HG02759 (cell line): ENCODE results near the gene SMAD5.
A peak's percentile ranks its signal among the peaks of the same experiment; 100 is the strongest.

Experiments used
- ATAC-seq: cut with Tn5 transposase; IDR thresholded peaks from one replicate; pipeline ENCODE4 v1.9.1; 2021; ENCODE audit warnings: mild to moderate bottlenecking, moderate library complexity; ENCODE audit not compliant: unreplicated experiment

The SMAD5 gene

DNA sequence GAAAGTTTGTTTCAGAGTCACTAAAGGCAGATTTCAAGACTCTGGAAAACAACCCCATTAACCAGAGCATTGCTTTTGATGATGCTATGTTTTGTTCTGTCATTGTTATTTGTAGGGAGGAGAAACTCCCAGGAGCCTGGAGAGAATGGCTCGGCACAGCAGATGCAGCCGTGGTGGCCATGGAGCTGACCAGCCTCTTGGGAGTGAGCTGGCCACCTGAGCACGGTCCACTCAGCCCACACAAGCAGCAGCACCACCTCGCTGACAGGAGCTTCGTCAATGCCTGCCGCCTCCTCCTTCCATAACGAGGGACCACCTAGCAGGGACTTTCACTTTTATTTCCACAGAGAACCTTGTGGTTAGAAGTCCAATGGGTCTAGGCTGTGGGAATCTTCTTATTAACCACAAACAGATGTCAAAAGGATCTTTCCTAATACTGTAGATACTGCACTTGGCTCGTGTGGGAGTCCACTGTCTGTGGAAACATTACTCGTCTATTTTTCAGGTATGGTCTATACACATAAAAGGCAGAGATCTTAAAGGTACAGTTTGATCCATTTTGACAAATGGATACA is 81.4 kb downstream of the SMAD5 start:
- ATAC-seq = no peak

DNA sequence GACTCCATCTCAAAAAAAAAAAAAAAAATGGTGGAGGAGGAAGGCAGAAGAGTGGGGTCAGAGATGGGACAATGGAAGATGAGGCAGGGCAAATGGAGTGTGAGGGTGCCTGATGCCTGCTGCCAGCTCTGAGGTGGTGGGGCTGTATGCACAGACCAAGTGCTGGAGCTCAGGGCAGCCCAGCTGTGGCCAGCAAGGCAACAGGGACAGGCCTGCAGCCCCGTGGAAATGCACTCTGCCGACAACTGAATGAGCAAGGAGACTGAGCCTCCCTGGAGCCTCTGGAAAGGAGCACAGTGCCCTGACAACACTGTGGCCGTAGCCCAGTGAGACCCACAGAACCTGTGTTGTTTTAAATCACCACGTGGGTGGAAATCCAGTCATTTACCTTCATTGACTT is 83.2 kb downstream of the SMAD5 start:
- no peak for ATAC-seq

DNA sequence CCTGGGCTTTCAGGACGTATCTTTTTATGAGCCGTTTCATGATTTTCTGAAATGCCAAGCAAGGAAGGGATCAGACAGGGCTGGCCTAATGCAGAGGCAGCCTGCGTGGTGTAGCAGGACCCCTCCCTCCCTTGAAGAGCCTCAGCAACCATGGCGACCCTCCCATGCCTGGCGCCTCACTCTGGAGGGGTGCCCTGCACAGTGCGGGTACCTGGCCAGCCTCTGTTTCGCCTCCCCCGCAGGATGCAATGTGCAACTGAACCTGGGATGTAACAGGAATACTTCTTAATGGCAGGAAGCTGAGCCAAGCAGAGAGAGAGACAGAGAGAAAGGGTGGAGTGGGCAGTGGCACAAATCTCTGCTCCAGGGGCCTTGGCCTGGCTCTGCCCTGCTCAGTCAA is 83.6 kb downstream of the SMAD5 start:
- no peak for ATAC-seq

DNA sequence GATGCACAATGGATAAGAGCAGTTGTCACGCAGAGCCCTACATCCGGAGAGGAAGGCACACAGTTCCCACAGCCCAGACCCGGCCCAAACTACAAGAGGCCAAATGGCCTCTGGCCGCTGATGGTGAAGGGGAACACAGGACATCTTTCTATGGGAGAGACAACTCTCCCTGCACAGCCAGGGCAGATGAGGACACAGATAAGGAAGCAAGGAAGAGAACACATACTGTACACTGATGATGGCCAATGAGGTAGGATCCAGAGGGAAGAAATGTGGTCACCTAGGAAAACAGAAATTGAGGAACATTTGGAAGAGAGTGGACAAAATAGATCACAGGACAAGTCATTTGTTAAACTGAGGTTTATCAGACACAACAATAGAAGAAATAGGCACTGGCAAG is 88.7 kb downstream of the SMAD5 start:
- no peak for ATAC-seq

DNA sequence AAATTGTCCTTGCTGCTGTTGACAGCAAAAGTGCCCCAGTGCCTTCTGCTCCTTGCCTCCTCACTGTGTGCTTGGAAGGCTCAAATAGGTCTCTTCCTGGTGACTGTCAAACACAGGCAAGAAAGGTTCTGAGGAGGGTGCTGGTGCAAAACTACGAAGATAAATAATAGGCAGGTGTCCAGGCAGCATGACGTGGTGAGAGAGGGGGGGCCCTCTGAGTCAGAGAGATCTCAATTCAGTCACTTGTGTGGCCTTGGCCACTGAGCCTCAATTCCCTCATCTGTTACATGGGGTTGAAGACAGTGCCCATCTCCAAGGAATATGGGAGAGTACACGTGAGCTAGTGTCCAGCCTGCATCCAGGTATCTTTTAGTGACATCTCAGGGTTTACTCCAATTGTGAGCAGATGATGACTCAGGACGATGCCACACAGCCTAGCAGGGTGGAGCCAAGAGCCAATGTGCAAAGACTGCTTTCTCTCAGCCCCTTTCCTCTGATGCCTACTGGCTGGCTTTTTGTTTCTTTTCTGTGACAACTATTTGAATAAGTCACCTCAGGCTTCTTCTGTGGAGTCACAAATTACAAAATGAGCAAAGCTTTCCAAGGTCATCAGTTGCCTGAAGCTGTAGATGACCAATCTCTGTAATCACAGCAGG is 90.1 kb downstream of the SMAD5 start:
- no peak for ATAC-seq

DNA sequence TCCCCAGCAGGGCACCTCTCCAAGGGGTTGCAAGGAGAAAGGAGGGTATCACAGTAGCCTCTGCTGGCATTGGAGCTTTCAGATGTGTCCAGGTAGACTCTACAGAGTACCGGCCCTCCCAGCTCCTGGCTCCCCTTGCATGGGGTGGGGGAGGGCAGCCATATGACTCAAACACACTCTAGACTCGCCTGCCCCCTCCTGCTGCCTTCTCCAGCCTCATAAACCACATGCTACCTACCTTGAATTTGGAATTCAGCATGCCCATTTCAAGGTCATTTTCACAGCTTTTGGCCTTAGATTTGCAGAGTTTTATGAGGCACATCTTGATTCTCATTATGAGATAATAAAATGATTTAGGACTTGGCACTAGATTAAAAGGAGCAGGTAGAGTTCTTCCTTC is 93.2 kb downstream of the SMAD5 start:
- no peak for ATAC-seq

DNA sequence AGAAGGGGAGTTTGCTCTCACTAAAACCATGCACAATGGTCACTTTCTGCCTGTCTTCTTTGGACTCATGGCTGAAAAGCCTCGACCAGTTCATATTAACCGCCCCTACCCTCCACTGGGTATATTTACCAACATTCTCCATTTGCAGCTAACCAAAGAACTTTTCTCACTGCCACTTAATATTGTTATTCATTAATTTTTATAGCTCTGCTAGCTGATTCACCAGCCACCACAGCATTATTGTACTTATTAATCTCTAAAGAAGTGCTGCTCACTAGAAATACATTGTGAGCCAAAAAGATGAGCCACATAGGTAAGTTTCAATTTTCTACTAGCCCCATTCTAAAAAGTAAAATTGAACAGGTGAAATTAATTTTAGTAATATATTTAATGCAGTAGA is 93.8 kb downstream of the SMAD5 start:
- no peak for ATAC-seq

DNA sequence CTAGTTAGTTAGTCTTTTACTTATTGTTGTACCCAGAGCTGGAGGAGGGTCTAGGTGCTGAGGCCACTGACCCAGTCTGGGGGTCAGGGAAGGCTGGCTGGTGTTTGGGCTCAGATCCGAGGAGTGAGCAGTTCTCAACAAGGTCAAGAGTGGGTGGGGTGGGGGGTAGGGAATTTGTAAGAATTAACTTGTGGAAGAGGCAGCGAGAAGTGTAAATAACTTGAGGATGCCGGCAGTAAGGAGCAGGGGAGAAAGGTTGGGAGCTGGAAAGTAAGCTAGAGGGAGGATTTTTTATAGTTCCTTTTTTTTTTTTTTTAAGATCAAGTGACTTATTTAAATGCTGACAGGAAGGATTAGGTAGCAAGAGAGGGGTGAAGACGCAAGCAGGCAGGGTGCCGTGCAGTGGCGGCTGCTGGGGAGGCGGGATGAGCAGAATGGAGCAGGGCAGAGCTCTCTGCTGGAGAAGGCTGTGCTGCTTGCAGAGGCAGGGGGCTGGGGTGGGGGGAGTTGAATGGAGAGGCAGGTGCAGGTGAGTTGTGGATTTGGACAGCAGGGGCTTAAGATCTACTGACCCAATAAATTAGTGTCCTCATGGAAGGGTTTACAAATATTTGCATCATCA is 95.6 kb downstream of the SMAD5 start:
- ATAC-seq = no peak

DNA sequence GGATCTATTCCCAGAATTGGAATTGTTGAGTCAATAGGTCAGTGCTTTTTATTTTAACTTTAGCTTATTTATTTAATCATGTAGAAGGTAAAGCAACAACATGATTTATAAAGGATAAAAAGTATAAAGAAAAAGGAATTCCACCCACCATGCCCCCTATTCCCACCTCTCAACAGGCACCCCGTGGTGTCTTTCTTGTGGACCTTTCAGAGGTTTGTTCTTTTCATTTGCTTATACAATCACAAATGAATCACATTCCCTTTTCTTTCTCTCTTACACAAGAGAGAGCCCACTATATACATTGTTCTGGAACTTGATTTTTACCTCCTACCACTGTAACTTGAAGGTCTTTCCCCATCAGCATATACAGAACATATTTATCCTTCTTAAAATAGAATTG is 97.5 kb downstream of the SMAD5 start:
- no peak for ATAC-seq

DNA sequence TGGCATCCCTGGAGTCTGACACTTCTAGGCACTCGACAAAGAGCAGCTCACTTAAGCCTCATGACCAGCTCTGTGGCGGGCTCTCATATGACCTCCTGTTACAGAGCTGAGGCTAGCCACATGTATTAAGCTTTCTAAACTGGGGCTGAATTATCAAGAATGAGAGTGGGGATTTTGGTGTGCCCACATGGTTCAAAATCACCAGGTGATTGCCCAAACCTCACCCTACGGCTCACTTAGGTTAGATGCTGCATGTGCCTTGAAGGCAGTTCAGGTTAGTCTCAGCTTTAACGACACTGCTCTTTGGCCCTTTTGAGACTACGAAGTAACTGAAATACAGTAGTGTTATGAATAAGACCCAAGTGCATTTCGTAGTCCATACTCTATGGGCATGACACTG is 99.7 kb downstream of the SMAD5 start:
- peak; percentile 80 for ATAC-seq
